ENCODE results near the gene SYTL1.
"Not testable (repeated sequence)": the region's sequence is repeated elsewhere in the genome, so short reads cannot be mapped to it uniquely, and the experiment has no call there.

Gene SYTL1

DNA sequence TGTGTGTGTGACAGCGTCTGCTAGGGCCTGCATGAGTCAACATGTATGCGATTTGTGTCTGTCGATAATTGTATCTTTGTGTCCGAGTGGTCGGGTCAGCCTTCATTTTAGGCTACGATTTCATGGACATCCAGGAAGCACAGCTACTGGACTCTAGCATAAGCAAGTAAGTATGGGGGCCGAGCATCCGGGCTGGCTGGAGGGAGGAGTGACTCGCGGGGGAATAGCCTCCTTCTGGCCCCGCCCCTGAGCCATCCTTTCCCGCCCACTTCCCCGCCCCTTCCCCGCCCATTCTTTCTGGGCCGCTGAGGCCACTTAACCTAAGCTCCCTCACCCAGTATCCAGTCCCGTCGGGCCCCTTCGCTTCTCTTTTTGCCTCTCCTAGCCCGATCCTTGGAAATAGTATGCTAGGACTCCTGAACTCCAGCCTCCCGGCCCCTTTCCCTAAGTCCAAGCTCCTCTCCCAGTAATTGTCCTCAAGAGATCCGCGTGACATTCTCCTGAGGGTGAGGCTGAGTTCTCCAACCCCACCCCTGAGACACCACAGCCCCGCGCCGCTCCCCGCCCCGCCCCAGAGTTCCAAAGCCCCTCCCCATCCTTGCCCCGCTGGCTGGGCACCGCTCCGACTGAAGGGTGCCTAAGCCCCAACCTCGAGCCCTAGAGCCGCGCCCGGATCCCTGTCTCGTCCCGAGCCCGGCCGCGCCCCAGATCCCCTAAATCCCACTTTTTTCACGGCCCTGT lies 23.7 kb downstream of the SYTL1 start:
- peak; percentile 55 for DNase-seq

GRCh38 chr1:27366113-27366410 lies 24.2 kb downstream of the SYTL1 start:
- peak; percentile 50 for DNase-seq

DNA sequence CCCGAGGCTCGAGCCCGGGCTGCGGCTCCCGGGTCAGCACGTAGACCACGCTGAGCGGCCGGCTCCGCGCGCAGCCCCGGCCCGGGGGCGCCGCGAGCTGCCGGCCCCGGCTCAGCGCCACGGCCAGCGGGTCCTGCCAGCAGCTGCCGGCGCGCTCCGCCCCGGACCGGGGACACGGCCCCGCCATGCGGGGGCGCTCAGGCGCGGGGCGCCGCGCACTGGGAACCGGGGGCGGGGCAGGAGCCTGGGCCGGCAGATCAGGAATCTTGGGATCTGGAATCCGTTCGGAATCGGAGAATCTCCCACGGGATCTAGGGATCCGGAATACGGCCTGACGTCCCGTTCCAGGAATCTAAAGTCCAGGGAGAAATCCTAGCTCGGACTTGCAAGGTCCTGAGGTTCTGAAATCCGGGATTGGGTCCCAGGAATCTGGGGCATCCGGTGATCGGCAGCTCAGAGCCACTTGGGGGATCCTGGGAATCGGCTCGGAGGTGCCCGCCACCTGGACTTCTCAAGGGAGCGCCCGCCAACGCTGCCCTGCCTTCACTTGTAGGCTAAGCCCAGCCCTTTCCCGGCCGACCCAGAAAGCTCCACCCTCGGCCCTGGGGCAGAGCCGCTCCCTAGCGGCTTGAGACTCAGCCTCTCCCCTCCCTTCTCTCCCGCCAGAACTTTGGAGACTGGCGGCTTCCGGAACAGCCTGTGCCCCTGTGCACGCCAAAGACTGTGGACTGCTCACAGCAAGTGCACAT lies 24.8 kb downstream of the SYTL1 start, which contains the start of gene MAP3K6:
Gene MAP3K6 (minus strand): TSS at position 551 of the 749 bp plus-strand sequence. CDS start 364 bp downstream, at position 187.
- DNase-seq, result peak; percentile 32

GRCh38 chr1:27367160-27367650 lies 25.4 kb downstream of the SYTL1 start:
- DNase-seq, result no peak

DNA sequence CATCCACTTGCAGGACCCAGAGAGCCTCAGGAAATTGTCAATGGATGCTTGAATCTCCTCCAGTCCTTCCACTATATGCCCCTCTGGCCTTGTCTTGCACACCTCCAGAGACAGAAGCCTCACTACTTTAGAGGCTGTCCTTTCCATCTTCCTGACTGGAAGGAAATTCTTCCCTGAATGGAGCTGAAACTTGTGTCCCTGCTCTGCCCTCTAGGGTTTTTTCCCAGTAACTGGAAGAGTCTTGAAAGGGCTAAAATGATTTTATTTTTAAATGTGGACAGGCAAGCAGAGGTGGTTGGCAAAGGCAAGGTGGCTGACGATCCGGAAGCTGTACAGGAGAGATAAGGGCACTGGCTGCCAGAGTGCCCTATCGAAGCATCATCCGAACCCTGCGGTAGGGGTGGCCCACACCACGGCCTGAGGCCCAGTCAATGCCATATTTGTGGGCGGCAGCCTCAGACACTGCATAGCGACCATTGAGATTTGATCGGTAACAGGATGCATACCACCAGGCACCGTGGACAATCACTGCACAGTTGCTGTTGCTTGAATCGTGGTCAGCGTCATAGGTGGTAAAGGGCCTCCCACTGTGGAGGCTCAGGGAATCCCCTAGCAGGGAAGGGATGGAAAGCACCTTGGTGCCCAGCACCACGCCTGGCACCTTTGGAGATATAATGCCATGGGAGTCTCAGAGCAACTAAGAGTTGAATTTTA lies 27.2 kb downstream of the SYTL1 start:
- DNase-seq, result no peak

- DNase-seq, result no peak
These were observed 30.4 kb downstream of the SYTL1 start for GRCh38 chr1:27372022-27372807.

DNA sequence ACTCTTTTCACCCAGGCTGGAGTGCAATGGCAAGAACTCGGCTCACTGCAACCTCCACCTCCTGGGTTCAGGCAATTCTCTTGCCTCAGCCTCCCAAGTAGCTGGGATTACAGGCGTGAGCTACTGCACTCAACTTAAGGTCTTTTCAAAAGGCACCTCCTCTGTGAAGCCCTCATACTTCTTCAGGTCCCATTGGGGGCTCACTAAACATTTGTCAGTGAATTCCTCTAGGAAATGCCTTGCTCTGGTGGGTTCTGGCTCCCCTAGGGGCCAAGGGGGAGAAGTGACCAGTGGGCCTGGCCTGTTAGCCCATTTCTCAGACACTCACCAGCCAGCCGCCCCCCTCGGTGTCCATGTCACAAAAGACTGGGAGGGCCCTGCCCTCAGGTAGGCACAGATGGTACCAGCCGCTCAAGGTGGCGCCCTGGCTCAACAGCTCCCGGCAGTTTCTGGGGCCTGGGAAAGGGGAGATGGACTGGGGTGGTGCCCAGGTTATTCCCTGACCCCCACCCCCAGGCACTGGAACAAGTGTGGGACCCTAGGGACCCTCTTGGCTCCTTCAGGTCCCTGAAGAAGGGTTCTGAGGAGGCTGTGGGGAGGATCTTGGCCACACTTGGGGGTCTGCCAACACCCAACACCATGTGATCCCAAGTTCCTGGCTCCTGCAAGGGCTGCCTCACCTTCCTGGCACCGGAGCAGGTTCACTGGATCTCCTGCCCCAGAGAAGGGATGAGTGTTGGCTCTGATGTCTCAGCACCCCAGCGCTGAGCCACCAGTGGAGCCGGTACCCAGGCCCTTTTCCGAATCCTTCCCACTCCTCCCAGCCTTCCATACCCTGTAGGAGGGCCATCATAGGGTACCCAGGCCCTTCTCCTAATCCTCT lies 31.2 kb downstream of the SYTL1 start:
- DNase-seq, result no peak

DNA sequence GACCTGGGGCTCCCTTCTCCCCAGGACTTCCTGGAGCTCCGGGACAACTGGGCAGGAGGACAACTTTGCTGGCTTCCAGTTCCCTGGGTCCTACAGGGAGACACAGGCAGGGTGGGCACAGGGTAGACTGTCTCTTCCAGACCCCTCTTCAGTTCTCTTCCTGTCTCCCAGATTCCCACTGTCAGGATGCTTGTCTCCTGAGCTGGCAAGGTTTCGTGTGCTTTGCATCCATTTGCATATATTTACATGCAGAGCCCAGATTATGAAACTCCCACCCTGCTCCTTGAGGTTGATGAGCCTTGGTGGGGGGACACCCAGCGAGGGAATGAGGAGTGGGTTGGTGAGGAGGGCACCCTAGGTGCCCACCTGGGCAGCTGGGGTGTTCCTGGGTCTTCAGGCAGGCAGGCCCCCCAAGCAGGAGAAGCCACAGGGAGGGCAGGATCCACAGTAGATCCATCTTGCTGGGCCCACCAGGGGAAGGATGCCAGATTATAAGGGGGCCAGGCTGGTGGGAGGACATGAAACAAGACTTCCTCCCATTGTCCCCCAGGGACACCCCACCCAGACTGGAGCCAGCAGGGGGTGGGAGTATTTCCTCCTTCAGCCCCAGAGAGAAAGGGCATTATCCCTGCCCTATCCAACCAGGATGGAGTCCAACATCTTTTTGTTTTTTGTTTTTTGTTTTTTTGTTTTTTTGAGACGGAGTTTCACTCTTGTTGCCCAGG lies 32.7 kb downstream of the SYTL1 start, which contains the start of gene FCN3:
Gene FCN3 (minus strand): TSS at position 463 of the 725 bp plus-strand sequence. CDS start 6 bp downstream, at position 457.
- DNase-seq, result no peak

- no peak for DNase-seq
These were observed 36.1 kb downstream of the SYTL1 start for GRCh38 chr1:27377760-27378495.

GRCh38 chr1:27379564-27380122 lies 37.8 kb downstream of the SYTL1 start:
- DNase-seq, result no peak

GRCh38 chr1:27380224-27380623 lies 38.4 kb downstream of the SYTL1 start:
- DNase-seq, result no peak

DNA sequence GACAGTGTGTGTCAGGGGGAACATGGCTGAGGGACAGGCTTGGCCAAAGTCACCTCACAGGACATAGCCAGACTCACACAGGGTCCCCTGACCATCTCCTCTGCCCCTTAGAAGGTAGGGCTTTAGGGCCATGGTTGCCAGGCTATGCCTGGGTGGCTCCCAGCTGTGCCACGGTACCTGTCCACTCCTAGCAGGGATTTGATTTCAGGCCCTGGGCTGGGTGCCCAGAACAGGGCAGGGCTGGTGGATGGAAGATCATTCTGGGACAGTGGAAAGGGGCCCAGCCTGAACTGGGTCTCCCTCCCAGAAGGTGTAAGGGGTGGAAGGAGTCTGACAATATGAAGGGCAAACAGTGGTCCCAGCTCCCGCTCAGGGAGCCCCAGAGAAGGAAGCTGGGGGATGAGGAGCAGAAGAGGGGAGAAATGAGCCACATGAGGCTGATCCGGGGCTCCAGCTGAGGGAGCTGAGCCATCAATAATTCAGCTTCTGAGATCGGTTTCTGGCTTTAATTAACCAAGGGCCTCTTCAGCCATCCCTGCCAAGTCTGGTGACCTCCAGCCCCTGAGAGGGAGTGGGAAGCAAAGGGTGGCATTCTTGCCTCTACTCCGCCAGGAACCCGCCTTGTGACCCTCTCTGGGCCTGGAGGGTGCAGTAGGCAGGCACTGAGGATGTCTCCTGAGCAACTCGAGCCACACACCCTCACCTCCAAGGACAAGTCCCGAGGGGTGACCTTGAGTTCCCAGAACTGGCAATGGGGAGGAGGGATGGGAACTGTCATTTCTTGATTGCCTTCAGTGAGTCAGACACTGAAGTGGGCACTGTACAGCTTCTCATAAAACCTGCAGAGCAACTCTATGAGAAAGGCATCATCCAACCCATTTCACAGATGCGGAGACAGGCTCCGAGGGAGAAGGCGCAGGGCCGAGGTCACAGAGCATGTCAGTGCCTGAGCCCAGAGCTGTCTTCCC lies 39.2 kb downstream of the SYTL1 start:
- DNase-seq, result no peak

- no peak for DNase-seq
These were observed 40.3 kb downstream of the SYTL1 start for GRCh38 chr1:27381969-27382762.

DNA sequence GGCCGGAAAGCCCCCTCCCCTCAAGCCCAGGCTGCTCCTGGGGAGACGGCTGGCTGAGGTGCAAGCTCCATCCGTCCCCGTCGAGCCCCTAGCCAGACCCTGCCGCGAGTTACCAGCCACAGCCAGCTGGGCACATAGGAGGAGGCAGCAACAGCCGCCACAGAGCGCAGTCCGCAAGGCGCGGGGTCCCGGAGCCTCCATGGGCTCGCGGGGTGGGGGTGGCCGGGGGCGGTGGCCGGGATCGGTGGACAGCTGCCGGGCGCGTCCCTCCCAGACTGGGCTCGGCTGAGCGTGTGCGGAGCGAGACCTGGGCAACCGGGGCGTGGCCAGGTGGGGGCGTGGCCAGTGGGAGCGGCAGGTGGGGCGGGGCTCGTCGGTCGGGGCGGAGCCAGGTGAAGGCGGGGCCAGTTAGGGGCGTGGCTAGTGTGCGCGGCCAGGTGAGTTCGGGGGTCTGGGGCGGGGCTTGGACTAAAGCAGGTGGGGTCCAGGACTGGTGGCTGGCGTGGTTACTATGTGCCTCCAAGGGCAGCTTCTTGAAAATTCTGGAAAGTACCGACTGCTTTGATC lies 41.3 kb downstream of the SYTL1 start, which contains the start of gene CD164L2:
Gene CD164L2 (minus strand): TSS at position 295 of the 567 bp plus-strand sequence. CDS start 94 bp downstream, at position 201.
- peak; percentile 28 for DNase-seq

DNA sequence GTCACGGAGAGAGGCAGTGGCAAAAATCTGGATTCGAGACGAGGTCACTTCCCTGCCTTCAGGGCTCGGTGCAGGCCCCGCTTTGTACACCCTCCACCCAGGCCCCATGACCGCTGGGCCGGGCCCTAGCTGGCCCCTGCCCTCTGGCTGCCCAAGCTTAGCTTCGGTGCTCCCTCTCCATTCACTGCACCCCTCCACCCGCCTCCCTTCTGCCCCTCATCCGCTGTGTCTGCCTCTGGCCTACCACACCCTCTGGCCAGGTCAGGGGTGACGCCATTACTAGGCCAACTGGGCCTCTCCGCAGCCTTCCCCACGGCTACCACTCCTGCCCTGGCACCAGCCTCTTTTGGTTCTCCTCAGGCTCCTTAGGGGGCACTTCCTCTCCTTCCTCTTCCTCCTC lies 41.8 kb downstream of the SYTL1 start:
- no peak for DNase-seq

GRCh38 chr1:27384797-27385196 lies 43.0 kb downstream of the SYTL1 start:
- not testable (repeated sequence) for DNase-seq
